SK-N-SH (cell line): Measurements from ENCODE around the gene KCNAB1.

ENCODE experiments used
- CHD2 ChIP-seq: fragments of 150-350 bp; IDR thresholded peaks from 2 replicates; pipeline ENCODE4 v1.6.1; 2018; ENCODE audit warnings: low read length; ENCODE audit not compliant: partially characterized antibody
- CTCF ChIP-seq: fragments of 200-600 bp; sonication (generic); IDR thresholded peaks from 2 replicates; pipeline ENCODE4 v1.6.1; 2017; ENCODE audit warnings: antibody characterized with exemption, mild to moderate bottlenecking, moderate library complexity

GRCh38 chr3:156479604-156480003 lies 359.2 kb downstream of the KCNAB1 start:
- TF ChIP-seq CTCF, result no peak
- no peak for TF ChIP-seq CHD2
